GM19463 (cell line): ENCODE data around the gene NOX5.
"Not testable (repeated sequence)": the region's sequence is repeated elsewhere in the genome, so short reads cannot be mapped to it uniquely, and the experiment has no call there.

Experiments
- ATAC-seq: cut with Tn5 transposase; IDR thresholded peaks from one replicate; pipeline ENCODE4 v1.9.1; 2021; ENCODE audit warnings: mild to moderate bottlenecking, moderate library complexity; ENCODE audit not compliant: unreplicated experiment

Gene NOX5

DNA sequence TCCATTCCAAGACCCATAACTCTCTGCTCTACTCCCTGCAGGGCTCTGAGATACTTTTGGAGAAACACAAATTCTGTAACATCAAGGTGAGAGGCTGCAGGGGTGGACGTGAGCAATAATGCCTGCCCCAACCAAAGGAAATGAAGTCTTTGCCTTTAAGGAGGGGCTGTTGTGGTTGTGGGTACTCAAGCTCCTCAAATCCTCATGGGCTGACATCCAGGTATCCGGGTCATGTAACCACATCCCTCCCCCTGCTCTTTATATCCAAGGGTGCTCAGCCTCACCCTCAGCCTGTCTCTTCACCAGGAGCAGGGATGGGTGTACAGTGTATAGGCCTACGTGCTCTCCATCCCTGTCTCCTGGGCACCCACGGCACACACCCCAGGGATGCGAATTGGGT is 32.3 kb downstream of the NOX5 start:
- no peak for ATAC-seq

DNA sequence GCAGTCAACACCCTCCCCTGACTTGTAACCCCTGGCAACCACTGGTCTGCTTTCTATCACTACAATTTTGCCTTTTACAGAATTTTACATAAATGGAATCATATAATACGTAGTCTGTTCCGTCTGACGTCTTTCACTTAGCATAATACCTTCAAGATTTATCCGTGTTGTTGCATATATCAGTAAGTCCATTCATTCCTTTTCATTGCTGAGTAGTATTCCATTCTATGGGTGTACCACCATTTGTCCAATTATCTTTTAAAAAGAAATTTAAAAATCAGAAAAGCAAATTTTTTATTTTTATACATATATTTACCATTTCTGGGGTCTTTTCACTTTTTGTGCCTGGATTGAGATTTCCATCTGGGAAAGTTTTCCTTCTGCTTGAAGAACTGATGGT is 35.5 kb downstream of the NOX5 start:
- ATAC-seq = no peak

DNA sequence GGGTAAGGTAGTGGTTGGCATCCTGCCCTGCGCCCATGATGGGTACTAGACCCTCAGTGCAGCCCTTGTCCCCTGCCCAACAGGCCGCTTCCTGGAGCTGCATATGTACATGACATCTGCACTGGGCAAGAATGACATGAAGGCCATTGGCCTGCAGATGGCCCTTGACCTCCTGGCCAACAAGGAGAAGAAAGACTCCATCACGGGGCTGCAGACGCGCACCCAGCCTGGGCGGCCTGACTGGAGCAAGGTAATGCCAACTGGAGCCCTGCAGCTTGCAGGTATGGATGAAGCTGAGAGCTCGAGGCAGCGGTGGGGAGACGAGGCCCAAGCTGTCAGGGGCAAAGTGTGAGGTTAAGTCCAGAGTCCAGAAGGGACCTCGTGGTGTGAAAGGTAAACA is 40.8 kb downstream of the NOX5 start:
- ATAC-seq = no peak

DNA sequence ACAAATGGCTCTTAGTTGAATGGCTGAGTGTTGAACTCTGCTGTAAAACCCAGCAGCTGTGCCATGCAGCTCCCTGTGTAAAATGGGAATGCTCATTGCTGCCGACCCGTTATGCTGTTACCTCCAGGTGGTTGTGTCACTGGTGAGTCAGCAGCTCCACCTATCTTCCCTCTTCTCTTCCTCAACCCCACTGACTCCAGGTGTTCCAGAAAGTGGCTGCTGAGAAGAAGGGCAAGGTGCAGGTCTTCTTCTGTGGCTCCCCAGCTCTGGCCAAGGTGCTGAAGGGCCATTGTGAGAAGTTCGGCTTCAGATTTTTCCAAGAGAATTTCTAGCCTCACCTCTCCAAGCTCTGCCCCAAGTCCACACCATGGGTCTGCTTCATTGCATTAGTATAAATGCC is 41.9 kb downstream of the NOX5 start:
- no peak for ATAC-seq

DNA sequence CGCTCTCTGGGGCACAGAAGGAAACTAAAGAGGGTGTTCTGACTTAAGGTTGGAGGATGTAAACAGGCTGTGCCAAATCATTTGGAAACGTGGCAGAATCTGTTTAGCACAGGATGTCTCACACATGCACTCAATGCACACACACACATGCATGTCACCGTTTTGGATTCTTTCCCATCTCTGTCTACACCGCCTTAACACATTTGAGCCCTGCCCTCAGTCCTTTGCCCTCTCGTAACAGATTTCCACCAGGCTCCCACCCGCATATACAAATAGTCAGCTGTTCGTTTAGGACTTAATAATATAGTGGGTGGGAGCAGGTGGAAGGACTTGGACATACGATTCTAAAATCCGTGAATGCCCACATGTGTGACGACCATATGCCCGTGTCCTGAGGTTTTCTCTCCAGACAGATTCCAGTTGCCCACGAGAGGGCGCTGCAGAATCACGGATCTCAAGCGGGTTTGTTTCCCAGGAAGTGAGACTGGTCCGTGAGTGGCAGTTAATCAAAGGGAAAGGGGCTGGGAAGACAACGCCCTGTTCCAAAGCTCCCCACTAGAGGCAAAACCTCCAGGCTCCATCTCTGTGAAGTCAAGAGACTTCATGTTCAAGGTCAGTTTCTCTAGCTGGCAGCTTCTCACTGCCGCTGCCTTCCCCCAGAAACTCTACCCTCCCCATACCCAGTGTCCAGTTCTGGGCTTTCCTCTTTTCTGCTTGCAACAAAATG is 44.5 kb downstream of the NOX5 start:
- ATAC-seq = no peak

DNA sequence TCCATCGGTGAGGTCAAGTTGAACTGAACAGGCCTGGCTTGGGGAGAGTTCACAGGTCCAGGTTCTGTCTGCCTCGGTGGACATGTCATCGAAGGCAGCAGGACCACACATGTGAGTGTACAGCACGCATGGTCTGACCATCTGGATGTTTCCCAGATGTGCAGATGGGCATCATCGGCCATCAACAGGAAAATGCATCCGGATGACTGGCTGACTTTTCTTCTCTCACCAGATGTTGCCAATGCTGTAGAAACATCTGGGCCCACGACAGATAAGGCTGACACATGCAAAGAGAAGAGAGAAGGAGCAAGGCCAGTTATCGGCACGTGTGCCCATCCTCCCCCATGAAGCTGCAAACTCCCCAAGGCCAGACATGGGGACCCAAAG is 45.1 kb downstream of the NOX5 start:
- no peak for ATAC-seq

DNA sequence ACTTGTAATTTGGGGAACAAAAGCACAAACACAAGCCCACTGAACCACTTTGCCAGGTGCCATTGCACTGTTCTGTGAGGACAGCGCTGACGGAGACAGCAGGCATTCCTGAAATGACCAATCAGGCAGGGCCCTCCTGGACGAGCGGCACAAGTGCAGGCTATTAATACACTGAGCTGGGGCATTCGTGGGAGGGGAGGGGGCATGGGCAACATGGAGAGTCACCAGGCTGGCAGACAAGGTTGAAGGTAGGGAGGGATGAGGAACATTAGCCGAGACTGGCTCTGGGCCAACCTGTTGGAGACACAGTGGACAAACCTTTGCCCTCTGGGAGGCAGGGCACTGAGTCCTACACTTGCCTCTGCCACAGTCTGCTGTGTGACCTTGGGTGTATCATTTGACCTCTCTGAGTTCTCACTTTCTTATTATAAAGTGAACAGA is 45.6 kb downstream of the NOX5 start:
- ATAC-seq = no peak

DNA sequence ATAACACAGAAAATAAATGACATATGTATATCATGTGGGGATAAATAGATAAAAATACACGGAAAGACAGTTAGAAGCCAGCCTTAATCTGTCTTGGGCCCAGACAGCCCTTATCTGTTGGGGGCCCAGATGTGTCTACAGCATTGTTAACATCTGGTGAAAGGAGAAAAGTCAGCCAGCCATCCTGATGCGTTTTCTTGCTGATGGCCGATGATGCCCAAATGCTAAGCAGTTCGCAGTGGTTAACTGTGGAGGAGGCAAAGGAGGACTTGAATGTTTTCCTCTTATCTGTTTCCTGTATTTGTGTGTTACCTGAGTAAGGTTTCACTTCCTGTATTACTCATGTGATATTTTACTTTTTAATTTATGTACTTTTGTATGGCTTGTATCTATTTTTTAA is 46.2 kb downstream of the NOX5 start:
- ATAC-seq = no peak

DNA sequence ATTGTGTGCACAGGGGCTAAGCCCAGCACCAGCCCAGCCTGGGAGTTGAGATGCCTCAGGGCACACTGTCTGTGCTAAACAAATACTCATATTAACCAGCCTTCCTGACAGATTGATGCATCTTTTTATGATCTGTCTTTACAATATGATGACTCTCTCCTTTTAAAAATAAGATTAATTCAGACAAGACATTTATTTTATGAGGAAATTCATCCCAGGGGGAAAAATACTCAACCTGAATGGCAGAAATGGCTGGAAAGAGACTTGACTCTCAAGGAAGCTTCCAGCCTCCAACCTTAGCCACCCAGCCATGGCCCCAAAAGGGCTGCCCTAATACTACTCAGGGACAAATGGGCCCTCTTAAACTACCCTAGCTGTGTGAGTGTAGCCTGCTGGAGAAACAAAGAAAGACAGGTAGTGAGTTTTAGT is 46.9 kb downstream of the NOX5 start:
- ATAC-seq = no peak

DNA sequence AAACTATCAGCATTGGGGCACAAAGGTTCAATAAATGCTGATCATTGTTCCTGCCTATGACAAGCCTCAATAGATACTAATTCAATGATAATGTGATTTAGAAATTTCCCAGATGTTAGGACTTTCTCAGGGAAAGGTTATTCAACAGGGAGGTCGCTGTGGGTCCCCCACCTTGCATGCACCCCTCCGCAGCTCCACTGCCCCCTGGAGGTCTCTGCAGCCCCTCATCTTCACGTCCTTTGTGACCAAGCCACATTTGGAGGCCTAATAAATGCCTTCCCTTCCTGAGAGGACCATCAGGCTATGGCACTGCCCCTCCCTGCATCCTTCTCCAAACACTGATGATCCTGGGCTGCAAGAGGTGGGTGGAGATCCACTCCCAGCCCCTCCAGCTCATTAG is 50.2 kb downstream of the NOX5 start:
- no peak for ATAC-seq

DNA sequence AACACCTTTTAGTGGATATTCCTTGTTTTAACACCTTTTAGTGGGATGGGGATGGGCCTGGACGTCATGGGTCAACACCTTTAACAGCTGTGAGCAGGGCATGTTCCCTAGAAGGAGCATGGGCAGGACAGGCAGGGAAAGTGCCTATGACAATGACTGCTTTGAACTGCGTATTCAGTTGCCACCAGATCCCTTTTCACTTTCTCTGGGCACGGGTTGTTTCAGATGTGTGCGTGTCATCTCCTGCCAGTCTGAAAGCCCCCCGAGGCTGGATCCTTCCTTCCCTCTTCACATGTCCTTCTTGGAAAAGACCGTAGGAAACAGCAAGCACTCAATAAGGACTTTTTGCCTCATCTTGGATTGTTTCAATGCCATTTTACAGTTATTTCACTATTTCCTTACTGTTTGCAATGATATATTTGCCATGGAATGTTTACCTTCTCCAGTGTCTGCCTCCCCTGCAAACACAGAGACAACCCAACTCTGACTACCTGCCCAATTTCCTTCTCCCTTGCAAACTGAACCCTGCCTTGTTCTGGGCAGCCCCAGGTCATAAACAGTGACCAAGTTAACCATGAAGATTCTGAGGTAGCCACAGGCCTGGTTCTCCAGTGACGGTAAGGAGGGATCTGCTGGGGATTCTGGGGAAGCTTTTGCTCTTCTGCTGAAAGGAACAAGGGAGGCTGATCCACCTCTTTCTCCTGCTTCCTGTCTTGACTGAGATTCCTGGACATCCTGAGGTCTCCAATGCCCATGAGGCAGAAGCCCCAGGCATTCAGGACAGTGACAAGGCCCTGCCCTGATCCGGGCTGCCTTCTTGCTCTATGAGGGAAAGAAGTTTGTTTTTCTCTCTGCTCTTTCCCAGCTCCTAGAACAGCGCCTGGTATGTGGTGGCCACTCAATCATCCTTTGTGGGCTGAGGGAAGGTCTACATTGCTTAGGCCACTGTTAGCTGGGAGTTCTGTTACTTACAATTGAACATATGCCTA is 51.8 kb downstream of the NOX5 start:
- ATAC-seq = no peak

DNA sequence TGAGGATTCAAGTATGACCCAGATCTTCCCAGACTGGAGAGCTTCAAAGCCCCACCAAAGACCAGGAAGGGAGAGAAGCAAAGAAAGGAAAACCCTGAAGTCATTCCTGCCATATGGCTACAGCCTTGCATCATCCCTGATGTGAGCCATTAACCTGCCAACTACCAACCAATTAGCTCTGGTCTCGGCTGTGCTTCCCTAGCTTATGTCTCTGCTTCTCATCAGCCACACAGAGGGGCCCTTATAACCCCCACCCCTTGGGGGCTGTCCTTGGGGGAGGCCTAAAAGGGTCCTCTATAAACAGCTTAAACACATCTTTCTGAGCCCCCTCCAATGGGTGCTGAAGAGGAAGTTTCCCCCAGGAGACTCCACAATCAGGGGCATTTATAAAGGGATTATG is 52.8 kb downstream of the NOX5 start:
- ATAC-seq = no peak

DNA sequence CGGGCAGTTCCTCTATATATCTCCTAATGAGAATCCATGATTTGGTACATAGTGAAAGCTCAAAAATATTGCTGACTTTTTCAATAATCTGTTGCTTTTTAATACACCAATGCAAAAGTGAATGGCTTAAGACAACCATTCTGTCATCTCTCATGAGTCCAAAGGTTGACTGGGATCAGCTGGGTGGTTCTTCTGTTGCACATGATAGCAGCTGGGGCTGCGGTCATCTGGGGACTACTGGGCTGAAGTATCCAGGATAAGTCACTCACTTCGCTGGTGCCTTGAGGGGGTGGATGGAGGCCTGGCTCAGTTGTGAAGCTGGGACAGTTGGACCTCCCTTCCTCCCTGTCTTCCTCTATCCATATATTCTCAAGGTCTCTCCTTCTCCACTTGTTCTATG is 53.7 kb downstream of the NOX5 start:
- no peak for ATAC-seq

DNA sequence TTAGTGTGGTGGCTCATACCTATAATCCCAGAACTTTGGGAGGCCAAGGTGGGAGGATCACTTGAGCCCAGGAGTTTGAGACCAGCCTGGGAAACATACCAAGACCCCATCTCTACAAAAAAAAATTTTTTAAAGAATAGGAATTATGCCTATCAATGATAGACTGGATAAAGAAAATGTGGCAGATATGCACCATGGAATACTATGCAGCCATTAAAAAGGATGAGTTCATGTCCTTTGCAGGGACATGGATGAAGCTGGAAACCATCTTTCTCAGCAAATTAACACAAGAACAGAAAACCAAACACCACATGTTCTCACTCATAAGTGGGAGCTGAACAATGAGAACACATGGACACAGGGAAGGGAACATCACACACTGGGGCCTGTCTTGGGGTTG is 54.8 kb downstream of the NOX5 start:
- ATAC-seq = not testable (repeated sequence)

DNA sequence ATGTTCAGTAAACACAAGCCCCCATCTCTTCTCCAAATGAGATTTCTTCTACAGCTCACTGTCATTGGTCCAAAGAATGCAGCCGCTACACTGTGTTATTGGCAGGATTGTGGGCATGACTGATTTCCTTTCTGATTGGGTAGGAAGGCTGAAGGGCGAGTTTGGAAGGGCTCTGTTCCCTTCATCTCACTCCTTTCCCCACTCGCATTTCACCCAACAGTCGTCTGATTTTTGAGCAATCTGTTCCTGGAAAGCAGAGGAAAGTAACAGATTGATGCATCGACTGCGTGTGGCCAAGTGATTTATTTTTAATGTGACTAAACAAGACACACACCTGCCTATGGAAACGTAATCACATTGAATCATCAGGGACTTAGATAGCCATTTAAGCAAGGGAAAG is 55.5 kb downstream of the NOX5 start:
- no peak for ATAC-seq

DNA sequence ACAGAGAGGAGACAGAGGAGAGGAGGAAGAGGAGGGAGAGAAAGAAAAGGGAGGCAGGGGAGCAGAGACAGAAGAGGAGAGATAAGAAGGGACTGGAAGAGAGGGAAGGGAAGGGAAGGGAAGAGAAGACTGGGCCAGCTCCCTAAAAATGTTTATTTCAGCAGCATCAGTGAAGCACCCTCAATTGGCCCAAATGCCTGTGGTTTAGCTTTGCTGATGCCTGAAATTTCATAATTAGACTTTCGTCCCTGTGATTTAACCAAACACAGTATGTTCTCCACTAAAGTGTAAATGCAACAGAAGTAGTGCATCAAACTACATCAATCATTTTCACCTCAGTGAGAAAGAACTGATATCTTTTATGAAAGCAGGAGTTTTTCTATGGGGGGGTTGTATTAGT is 55.9 kb downstream of the NOX5 start:
- ATAC-seq = no peak

DNA sequence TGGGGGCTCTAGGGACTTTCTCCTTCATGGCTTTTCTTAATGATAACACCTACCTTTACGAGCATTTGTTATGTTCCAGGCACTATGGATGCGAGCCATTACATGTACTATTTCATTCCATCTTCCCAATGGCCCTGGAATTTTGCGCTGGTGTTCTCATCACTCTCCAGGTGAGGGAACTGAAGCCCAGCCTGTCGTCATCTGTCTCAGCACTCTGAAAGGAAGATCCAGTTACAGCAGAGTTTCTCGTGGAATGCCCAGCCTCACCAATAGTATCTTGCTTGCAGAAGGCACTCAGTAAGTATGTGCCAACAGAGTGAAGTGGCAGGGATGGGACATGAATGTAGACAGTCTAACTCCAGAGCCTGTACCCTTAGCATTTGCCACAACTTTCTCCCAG is 56.8 kb downstream of the NOX5 start:
- ATAC-seq = no peak

DNA sequence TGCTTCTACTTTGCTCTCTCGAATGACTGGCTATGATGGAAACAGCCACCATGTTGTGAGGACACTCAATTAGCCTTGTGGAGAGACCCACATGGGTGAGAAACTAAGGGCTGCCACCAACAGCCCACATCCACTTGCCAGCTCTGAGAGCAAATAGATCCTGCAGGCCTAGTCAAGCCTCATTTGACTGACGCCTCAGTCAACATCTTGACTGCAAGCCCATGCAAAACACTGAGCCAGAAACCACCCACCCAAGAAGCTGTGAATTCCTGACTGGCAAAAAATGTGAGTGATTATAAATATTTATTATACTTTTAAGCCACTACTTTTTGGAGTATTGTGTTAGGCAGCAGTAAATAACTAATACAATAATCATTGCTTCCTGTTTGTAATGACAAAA is 58.4 kb downstream of the NOX5 start:
- ATAC-seq = no peak

DNA sequence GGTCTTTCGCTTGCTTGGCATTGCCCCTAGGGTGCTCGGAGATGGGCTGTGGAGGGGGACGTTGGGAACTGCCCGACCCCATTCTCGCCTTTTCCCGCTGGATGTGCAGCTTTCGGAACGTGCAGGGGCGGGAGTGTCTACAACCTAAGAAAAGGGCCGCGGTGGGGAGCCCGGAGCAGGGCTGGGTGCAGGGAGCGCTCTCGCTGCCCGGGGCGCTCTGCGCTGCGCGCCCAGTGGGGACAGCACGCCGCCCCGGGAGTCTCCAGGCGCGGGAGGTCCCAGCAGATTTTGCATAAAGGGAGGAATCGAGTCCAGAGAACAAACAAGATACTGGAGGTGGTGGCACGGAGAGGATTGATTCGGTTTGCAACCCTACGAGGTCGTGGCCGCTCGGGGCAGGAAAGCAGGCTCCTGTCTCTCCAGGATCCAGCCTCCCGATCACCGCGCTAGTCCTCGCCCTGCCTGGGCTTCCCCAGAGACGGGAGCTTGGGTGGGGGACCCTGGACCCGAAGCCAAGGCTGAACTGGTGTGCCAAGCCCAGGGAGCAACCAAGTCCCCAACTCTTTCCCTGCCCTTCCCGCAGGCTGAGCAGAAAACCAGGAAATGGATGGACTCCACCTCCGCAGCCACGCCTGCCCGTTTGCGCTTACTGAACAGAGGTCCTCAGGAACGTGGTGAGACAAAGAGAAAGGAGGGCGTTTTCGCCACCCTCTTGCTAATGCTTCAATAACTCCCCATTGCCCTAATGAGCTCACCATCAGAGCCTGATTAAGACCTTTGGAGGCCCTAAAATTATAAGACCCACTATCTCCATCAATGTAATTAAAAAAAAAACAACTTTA is 59.7 kb downstream of the NOX5 start:
- ATAC-seq = no peak

DNA sequence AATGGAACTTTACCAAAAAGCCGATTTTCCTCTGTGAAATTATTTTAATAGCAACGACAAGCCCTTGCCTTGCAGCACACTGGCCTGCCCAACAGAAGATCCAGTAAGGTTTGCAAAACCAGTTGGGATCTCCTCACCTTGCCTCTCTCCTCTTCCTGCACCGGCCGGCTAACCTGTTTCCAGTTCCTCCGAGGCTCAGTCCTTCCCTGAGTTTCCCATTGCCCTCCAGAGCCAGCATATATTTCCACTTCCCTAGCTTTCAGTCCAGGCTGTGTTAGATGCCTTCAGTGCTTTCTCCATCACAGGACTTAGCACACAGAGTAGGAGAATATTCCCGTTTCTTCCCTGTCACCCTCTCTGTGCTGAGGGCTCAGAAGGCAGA is 60.3 kb downstream of the NOX5 start:
- ATAC-seq = no peak

DNA sequence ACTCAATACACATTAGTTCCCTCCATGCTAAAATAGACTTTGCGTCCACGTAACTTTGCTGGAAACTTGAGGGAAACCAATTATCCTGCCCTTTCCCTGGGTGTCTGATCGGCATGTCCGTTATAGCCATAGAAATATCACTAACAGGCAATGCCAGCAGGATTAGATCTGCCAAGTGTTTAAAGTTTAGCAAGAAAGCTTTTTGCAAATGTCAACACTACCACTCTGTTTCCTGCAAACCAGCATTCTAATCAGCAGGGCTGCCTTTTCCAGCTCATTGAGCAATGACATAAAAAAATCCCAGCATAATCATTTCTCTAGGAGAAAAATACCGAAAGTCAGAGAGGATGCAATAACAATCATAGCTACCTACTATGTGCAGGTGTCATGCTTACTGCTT is 60.9 kb downstream of the NOX5 start:
- no peak for ATAC-seq
